Measurements from ENCODE around the gene LDHAL6B.

Gene LDHAL6B

DNA sequence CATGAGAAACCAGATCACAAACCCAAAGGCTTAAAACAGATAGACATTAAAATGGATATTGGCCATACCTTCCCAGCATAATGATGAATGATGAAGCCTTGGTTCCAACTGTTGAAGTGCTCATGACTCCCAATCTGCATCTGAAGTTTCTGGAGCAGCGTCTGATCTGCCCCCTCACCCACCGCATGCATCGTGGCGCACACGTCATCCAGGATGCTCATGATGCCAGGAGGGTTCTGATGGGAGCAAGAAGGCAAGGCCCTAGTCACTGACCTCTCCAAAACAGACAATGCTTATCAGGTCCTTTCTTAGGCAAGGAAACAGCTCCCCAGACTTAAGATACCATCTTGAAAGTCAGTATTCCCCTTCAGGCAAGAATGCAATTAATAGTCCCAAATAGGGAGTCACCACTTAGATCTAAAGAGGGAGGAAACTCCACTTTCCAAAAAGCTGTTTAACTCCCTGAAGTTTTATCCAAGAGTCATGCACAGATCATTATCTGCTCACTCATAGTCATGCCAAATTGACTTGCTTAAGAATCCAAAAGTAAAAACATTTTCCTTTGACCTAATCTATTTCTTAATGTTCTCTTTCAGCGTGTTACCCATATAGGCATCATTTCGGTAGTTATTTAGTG lies 2.1 kb downstream of the LDHAL6B start:
- in situ Hi-C loops (cut with HindIII; ENCODE audit: low pct_unique_long_range_greater_than_20kb, low sequenced_read_pairs) = no loop called here
- no peak for TF ChIP-seq JUND (IDR thresholded peaks at IDR 0.05; ENCODE audit: low read depth)

DNA sequence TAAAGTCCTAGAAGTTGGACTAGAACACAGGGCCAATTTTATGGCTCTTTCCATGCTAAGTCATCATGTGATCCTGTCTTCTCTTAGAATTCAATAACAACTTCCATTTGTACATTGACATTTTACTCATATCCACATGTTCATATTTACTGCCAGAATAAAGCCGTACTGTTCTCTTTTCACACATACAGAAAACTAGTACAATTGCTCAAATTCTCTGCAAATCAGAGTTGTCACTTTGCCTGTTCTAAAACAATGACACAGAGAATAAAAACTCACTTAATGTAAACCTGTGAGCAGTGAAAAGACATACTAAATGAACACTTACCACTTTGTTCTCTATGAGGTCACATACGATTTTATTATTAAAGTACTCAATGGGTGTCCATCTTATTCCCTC lies 3.5 kb downstream of the LDHAL6B start:
- in situ Hi-C loops (cut with HindIII; ENCODE audit: low pct_unique_long_range_greater_than_20kb, low sequenced_read_pairs) = no loop called here
- no peak for TF ChIP-seq JUND (IDR thresholded peaks at IDR 0.05; ENCODE audit: low read depth)
- DNase-seq (ENCODE audit: low read depth in 1 of 2, low spot score in 1 of 2) = no peak

More for the DNA sequence above, 2.1 kb downstream of the LDHAL6B start:
- no peak for DNase-seq (ENCODE audit: low read depth in 1 of 2, low spot score in 1 of 2)

DNA sequence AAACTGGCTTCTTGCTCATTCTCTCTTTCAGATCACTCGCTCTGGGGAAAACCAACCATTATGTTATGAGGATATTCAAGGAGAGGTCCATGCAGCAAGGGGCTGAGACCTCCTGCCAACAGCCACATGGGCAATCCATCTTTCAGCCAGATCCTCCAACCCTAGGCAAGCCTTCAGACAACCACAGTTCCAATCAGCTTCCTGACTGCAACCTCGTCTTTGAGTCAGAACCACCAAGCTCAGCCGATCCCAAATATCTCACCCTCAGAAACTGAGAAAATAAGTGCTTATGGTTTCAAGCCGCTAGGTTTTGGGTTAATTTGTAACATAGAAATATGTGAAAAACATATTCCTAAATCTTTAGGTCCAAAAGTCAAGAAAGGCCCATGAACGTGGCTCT lies 10.3 kb downstream of the LDHAL6B start:
- in situ Hi-C loops (cut with HindIII; ENCODE audit: low pct_unique_long_range_greater_than_20kb, low sequenced_read_pairs) = no loop called here
- no peak for DNase-seq (ENCODE audit: low read depth in 1 of 2, low spot score in 1 of 2)
- TF ChIP-seq JUND (IDR thresholded peaks at IDR 0.05; ENCODE audit: low read depth) = no peak

DNA sequence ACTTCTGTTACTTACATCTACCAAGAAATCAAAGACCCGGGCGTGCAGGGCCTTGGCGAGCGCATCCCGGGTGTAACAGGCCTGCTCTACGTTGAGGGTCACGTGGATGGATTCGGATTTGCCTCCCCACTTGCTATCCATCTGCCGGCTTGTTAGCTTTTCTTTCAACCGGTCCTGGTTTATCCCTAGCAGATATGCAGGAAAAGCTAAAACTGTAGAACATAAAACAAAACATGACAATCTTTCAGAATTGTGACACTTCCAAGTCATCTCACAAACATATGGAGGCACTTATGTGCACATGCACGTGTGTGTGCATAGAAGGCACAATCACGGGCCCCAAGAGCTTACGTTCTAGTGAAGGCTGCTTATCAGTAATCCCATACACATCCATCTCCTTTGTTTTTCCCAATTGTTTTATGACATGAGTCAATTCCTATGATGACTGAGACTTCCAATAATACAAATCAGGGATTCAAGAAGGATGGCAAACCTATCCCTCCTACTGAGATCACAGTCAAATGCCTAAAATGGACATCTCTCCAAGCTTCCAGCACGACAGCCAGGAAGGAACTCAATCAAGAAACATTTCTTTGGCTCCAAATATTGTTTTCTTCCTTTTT lies 11.3 kb downstream of the LDHAL6B start:
- TF ChIP-seq JUND (IDR thresholded peaks at IDR 0.05; ENCODE audit: low read depth) = no peak
- in situ Hi-C loops (cut with HindIII; ENCODE audit: low pct_unique_long_range_greater_than_20kb, low sequenced_read_pairs) = no loop called here
- DNase-seq (ENCODE audit: low read depth in 1 of 2, low spot score in 1 of 2) = no peak

DNA sequence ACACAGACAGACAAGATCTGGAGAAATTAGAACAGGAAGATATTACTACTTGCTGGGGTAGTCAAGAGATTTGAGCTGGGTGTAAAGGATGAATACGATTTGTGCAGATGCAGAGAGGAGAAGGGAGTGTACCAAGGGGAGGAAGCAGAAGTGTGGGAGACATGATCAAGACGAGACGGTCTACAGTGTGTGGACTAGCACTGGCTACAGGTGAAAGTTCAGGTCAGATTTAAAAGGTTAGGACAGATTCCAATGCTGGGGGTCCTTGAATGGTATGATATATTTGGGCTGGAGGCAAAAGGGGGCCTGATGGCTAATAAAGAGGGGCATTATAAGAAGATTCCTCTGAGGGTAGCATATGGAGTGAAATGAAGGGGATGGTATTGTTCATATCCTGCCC lies 12.1 kb downstream of the LDHAL6B start:
- no peak for DNase-seq (ENCODE audit: low read depth in 1 of 2, low spot score in 1 of 2)
- in situ Hi-C loops (cut with HindIII; ENCODE audit: low pct_unique_long_range_greater_than_20kb, low sequenced_read_pairs) = no loop called here
- TF ChIP-seq JUND (IDR thresholded peaks at IDR 0.05; ENCODE audit: low read depth) = no peak

DNA sequence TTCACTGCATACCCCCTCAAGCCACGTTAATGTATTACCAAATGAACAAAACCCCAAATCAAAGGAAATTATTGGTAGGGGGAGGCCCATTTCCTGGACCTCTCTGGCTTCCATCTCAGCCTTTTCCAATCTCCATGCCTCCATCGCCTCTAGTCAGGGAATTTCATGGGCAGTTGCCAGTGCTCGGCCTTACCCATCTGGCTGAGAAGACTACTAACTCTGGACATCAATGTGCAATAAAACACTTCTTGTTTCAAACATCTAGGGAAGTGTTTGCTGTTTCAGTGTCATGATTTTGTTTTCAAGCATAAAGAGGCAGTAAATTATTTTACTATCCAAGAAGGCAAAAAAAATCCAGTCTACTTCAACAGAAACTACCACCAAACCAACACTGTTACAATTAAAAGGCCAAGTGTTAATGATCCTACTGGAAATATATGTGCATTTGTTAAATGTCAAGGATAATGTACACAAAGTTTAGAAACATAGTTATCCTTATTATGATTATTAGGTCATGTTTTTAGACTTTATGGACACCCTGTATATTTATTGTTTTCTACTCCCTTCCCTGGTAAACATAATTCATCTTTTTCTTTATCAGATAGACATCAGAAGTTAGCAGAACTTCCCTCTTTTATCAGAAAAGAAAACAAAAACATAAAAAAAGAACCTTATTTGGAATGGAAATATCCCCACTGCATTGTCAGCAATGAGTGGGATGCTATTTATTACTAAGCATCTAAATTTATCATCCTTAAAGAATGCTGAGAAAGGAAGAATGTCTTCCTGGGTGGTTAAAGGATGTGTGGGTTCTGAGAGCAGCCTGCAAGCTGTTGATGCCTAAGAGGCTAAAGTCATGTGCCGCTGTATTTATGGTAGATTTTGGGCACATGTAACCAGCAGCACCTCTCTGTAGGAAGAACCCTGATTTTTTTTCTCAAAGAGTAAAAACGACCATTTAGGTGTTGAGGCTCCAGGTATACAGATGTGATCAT lies 15.2 kb downstream of the LDHAL6B start:
- no peak for DNase-seq (ENCODE audit: low read depth in 1 of 2, low spot score in 1 of 2)
- TF ChIP-seq JUND (IDR thresholded peaks at IDR 0.05; ENCODE audit: low read depth) = no peak
- in situ Hi-C loops (cut with HindIII; ENCODE audit: low pct_unique_long_range_greater_than_20kb, low sequenced_read_pairs) = no loop called here

DNA sequence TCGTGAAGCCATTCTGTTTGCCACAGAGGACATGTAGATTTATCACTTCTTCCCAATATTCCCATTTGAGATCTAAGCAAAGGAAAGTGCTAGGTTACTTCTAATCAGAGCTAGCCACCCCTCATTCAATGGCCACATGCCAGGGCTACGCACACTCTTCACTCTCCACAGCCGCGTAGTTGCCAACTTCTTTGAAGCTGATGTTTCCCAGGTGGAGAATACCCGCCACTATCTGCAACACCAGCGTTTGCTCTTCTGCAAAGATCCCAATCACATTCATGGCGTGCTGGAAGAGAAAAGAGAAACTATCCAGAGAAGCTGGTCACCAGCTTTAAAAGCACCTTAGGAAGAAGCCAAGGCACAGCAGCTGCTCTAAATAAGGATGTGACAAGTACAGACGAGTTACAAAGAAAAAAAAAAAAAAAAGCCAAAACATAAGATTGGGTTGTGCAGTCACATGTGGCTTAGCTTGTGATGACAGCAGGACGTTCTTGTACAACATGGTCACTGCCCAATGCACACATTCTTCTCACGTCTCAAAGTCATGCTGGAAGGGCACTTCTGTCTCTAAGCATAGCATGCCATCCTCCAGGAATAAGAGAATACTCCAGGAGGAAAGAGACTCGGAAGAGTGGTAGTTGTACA lies 16.4 kb downstream of the LDHAL6B start:
- in situ Hi-C loops (cut with HindIII; ENCODE audit: low pct_unique_long_range_greater_than_20kb, low sequenced_read_pairs) = no loop called here
- no peak for DNase-seq (ENCODE audit: low read depth in 1 of 2, low spot score in 1 of 2)
- no peak for TF ChIP-seq JUND (IDR thresholded peaks at IDR 0.05; ENCODE audit: low read depth)

DNA sequence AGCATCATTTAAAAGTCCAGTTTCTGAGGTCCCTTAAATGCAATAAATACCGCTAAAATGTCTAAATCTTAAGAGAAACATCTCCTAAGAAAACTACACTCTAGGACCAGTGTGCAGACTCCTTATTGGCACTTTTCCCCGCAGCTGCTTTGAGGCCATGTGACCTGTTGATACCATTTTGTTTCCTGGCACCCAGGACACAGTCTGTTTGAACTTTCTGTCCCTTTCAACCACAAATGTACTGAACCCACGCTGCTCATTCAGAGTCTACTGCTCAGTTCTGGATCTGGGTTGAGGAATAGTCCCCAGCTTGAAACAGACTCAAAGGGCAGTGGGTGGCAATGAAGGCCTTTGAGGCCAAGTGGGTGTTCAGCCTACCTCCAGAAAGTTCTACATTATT lies 17.1 kb downstream of the LDHAL6B start:
- no peak for TF ChIP-seq JUND (IDR thresholded peaks at IDR 0.05; ENCODE audit: low read depth)
- in situ Hi-C loops (cut with HindIII; ENCODE audit: low pct_unique_long_range_greater_than_20kb, low sequenced_read_pairs) = no loop called here
- no peak for DNase-seq (ENCODE audit: low read depth in 1 of 2, low spot score in 1 of 2)

DNA sequence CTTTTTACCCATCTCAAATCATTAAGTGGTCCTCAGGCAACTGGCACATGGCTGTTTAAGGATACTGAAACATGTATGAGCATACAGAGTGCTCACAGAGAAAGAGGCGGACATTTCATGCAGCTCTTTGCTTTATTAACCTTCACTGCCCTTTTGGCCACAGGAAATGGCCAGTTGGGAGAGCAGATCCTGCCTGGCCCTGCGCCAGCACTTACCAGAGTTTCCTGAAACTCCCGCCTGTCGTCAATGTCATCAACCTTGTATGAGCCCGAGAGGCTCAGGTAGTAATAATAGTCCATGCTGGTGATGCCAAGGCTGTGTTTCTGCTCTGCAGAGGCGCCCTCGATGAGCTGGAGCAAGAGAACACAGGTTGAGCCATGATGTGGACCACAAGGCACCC lies 17.8 kb downstream of the LDHAL6B start:
- in situ Hi-C loops (cut with HindIII; ENCODE audit: low pct_unique_long_range_greater_than_20kb, low sequenced_read_pairs) = no loop called here
- DNase-seq (ENCODE audit: low read depth in 1 of 2, low spot score in 1 of 2) = no peak
- no peak for TF ChIP-seq JUND (IDR thresholded peaks at IDR 0.05; ENCODE audit: low read depth)

DNA sequence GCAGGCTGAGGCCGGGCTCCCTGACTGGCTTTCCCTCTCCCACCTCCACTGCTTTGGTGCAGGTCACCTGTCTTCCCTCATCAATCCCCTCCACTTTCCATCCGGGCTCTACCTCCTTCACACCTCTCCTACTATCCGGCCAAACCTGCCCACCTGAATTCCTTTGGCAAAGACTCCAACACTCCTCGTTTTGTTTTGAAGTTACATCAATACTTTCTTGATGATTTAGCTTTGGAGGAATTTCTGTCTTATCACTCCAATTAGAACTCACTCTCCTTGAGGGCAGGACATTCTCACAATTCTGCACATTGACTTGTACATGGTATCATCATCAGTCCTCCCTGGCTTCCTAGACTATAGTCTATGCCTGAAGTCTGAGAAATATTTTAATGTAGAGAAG lies 20.4 kb downstream of the LDHAL6B start:
- in situ Hi-C loops (cut with HindIII; ENCODE audit: low pct_unique_long_range_greater_than_20kb, low sequenced_read_pairs) = no loop called here
- DNase-seq (ENCODE audit: low read depth in 1 of 2, low spot score in 1 of 2) = no peak
- TF ChIP-seq JUND (IDR thresholded peaks at IDR 0.05; ENCODE audit: low read depth) = no peak

DNA sequence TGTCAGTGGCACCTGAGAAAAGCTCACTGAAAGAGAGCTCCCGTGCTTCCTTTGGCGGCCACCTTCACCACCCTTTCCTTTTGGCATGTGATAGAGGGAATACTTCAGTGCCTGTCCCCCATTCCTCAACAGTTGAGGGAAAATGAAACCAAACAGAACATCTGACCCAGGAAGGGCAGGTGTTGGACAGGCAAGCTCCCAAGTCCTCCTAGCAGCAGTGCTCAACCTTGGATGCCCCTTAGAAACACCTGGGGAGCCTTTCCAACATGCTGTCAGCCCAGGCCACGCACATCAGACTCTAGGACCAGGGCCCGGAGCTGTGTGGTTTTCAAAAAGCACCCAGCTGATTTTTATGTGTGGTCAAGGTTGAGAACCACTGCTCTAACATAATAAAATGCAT lies 22.4 kb downstream of the LDHAL6B start:
- in situ Hi-C loops (cut with HindIII; ENCODE audit: low pct_unique_long_range_greater_than_20kb, low sequenced_read_pairs) = no loop called here
- DNase-seq (ENCODE audit: low read depth in 1 of 2, low spot score in 1 of 2) = no peak
- TF ChIP-seq JUND (IDR thresholded peaks at IDR 0.05; ENCODE audit: low read depth) = no peak

DNA sequence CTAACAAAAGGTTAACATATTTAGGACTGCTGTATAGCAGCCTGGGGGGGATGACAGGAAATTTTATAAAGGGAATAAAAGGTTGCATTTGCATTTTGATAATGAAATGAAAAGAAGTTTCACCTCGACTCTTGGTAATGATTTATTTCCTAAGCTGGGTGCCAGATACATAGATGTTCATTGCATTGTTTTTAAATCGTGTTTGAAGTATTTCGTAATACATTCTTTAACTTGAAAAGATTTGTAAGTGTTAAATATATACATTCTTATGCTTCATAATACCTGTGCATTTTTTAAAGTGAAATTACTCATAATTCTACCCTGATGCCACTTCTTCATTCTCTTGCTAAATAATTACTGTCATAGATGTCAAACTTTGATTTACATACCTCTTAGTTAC lies 22.8 kb downstream of the LDHAL6B start:
- no peak for DNase-seq (ENCODE audit: low read depth in 1 of 2, low spot score in 1 of 2)
- in situ Hi-C loops (cut with HindIII; ENCODE audit: low pct_unique_long_range_greater_than_20kb, low sequenced_read_pairs) = no loop called here
- no peak for TF ChIP-seq JUND (IDR thresholded peaks at IDR 0.05; ENCODE audit: low read depth)
